ENCODE results near the gene MAP1S. TPM values are rescaled to one million over a fixed set of nuclear protein-coding genes. Genes with fewer than 3 reads are reported as not detected.

The MAP1S gene
- total and polyA plus RNA-seq, 2 of the 13 experiments (the other 11 are each of a cell fraction or from before 2014, with no cell fraction given), result 3.8 to 7.3 TPM

GRCh38 chr19:17752865-17753639, 33.8 kb downstream of the MAP1S start:
- ChIA-PET CTCF (ENCODE audit: low intra/inter-chr PET ratio, low total read pairs) (no interaction called here), POLR2A (interaction anchor here (1.0 to 1.1 kb wide), 2 partner anchors 13 to 106 kb away, joined by 3 read pairs; no protein-coding TSS in a partner anchor)
- ATAC-seq (peak; percentile 56), FAIRE-seq (peak; percentile 39), DNase-seq (ENCODE audit: low spot score) (no peak)
- WGBS (ENCODE audit: low lambda C conversion rate), result 57% methylated on average over 7 of the region's 7 CpGs
- Histone ChIP-seq H3K4me3 (replicated peaks in 1 of 3; ENCODE audit: insufficient read depth in 1 of 3, low read depth in 2 of 3, low read length in 3 of 3) (no peak overlapping the region), H4K20me1 (ENCODE audit: insufficient read depth, low read length) (no peaks in the 10 kb centered on the region), H3K79me2 (ENCODE audit: insufficient read depth, low read length) (no peaks in the 10 kb centered on the region), H3K36me3 (replicated peaks in 1 of 2; ENCODE audit: control insufficient read depth in 1 of 2, insufficient read depth in 2 of 2, low read length in 2 of 2) (no peaks in the 10 kb centered on the region), H3K9ac (ENCODE audit: insufficient read depth, low read depth, low read length) (no peak overlapping the region), H2AFZ (ENCODE audit: low read length) (no peak overlapping the region), H3K9me3 (ENCODE audit: low read length) (no peaks in the 10 kb centered on the region), H3K27me3 (ENCODE audit: control insufficient read depth in 1 of 2, insufficient read depth in 2 of 2, low read length in 2 of 2) (no peaks in the 10 kb centered on the region), H3K4me1 (ENCODE audit: insufficient read depth, low read length) (peaks cover 62% of the 10 kb centered on the region), H3K27ac (ENCODE audit: extremely low read length, insufficient read depth, low read length) (peak overlapping the region; percentile 26), H3K4me2 (ENCODE audit: low read depth, low read length) (peak overlapping the region; percentile 29)
- BruUV-seq (replicated peaks), result no TSS peak
- TF ChIP-seq ISX (CRISPR knock-in tag; conservative IDR thresholded peaks at IDR 0.05) (no peak), ZFX (CRISPR knock-in tag; IDR thresholded peaks at IDR 0.05; ENCODE audit: low read depth) (0 out of 2 replicates have a peak, but pooled peaks have one; percentile 25), ZNF121 (CRISPR knock-in tag; IDR thresholded peaks at IDR 0.05) (peak; percentile 82), ZNF770 (CRISPR knock-in tag; IDR thresholded peaks at IDR 0.05) (peak; percentile 49; the same call in 1 of the 2 replicates), ZBED4 (CRISPR knock-in tag; IDR thresholded peaks at IDR 0.05; ENCODE audit: borderline replicate concordance) (0 out of 2 replicates have a peak, but pooled peaks have one; percentile 25), MAFK (conservative IDR thresholded peaks at IDR 0.05 in 1 of 2, IDR thresholded peaks at IDR 0.05 in 1 of 2; ENCODE audit: low read length in 2 of 2) (no peak), ZNF3 (CRISPR knock-in tag; IDR thresholded peaks at IDR 0.05) (peak; percentile 88)
- intact Hi-C loops (cut with micrococcal nuclease; ENCODE audit: unreplicated experiment), result no loop called here
- in situ Hi-C loops (cut with HindIII; ENCODE audit: extremely low pct_ligation_motif_present, low pct_unique_long_range_greater_than_20kb), result no loop called here
